ENCODE measurements around the gene ZNG1C.
"Not testable (repeated sequence)": the region's sequence is repeated elsewhere in the genome, so short reads cannot be mapped to it uniquely, and the experiment has no call there.

Gene ZNG1C

DNA sequence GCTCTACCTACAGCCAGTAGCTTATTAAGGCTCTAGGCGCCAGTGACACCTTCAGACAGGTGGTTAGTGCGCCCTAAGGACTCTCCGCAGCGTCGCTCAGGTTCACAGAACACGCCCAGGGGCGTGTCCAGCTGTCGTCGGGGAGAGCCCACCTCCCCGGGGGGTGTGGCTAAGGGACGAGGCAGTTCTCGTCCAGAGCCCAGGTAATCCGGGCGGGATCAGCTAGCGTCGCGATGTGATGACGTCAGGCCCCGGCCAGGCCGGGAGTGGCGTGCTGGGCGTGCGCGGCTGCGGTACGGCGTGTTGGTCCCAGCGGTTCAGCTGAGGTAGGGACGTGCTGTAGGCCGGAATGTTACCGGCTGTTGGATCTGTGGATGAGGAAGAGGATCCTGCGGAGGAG lies at the start of gene ZNG1C:
ZNG1C (plus strand) TSS at position 301 of the 400 bp plus-strand sequence; CDS start at position 350, 49 bp downstream.
- not testable (repeated sequence) for H3K27ac Mint-ChIP-seq; H3K9me3 Mint-ChIP-seq; H3K27me3 Mint-ChIP-seq; H3K4me1 Mint-ChIP-seq (ENCODE audit: low read depth); H3K36me3 Mint-ChIP-seq (ENCODE audit: low read depth); H3K4me3 Mint-ChIP-seq

DNA sequence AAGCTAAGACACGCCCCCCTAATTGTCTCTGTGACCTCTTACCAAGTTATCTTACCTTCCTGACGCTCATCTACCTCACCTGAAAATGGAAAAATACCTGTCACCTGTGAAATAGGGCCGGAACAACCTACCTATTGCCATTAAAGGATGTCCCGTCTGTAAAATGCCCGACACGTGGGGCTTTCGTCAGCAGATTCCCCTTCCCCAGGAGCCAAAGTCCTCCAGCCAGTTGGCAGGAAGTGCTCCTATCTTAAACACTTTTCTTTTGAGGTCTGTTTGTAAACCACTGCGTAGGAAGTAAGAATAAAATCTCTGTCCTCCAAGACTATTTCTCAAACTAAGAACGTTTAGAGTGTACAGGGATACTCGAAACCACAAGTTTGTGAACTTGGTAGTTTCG lies 654 bp downstream of the ZNG1C start:
- H3K27ac Mint-ChIP-seq; H3K4me1 Mint-ChIP-seq (ENCODE audit: low read depth); H3K36me3 Mint-ChIP-seq (ENCODE audit: low read depth); H3K9me3 Mint-ChIP-seq; H3K27me3 Mint-ChIP-seq; H3K4me3 Mint-ChIP-seq: not testable (repeated sequence)

DNA sequence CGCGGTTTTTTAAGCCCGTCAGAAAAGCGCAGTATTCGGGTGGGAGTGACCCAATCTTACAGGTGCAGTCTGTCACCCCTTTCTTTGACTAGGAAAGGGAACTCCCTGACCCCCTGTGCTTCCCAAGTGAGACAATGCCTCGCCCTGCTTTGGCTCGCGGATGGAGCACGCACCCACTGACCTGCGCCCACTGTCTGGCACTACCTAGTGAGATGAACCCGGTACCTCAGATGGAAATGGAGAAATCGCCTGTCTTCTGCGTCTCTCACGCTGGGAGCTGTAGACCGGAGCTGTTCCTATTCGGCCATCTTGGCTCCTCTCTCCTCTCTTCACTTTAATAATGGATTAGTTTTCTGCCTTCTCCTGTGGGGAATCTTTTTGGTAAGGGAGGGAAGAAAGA lies 39.3 kb downstream of the ZNG1C start:
- not testable (repeated sequence) for H3K27ac Mint-ChIP-seq; H3K27me3 Mint-ChIP-seq; H3K4me3 Mint-ChIP-seq; H3K9me3 Mint-ChIP-seq; H3K4me1 Mint-ChIP-seq (ENCODE audit: low read depth); H3K36me3 Mint-ChIP-seq (ENCODE audit: low read depth)

DNA sequence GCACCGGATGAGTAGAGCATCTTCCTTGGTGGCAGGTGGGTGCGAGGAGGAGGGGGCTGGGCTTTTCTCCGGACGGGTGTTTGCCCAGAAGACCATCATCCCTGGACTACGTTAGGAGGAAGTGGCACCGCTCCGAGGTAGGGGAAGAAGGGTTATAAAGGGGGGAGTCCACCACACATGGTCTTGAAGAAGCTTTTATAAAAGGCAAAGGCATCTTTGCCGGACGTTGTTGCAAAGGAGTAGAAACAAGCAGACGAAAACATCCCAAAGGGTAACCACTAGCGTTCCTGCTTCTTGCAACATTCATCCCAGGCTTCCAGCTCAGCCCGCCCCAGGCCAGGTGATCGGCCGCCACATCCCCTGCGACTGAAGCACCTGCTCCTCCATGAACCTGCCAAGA lies 60.8 kb downstream of the ZNG1C start, which contains the start of gene FOXD4L3:
FOXD4L3 (plus strand) TSS at position 301 of the 400 bp plus-strand sequence; CDS start at position 386, 85 bp downstream.
- H3K9me3 Mint-ChIP-seq; H3K27ac Mint-ChIP-seq; H3K36me3 Mint-ChIP-seq (ENCODE audit: low read depth); H3K27me3 Mint-ChIP-seq; H3K4me1 Mint-ChIP-seq (ENCODE audit: low read depth); H3K4me3 Mint-ChIP-seq: not testable (repeated sequence)

DNA sequence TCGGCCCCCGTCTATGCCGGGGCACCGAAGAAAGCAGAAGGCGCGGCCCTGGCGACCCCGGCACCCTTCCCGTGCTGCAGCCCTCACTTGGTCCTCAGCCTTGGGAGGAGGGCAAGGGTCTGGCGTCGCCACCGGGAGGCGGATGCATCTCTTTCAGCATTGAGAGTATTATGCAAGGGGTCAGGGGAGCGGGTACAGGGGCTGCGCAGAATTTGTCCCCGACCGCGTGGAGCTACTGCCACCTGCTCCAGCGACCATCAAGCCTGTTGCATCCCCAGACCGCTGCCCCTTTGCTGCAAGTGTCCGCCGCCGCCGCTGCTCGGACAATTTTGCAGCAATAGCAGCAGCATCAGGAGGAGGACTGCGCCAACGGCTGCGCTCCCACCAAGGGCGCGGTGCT lies 62.0 kb downstream of the ZNG1C start:
- H3K36me3 Mint-ChIP-seq (ENCODE audit: low read depth); H3K4me1 Mint-ChIP-seq (ENCODE audit: low read depth); H3K9me3 Mint-ChIP-seq; H3K4me3 Mint-ChIP-seq; H3K27me3 Mint-ChIP-seq; H3K27ac Mint-ChIP-seq: not testable (repeated sequence)

DNA sequence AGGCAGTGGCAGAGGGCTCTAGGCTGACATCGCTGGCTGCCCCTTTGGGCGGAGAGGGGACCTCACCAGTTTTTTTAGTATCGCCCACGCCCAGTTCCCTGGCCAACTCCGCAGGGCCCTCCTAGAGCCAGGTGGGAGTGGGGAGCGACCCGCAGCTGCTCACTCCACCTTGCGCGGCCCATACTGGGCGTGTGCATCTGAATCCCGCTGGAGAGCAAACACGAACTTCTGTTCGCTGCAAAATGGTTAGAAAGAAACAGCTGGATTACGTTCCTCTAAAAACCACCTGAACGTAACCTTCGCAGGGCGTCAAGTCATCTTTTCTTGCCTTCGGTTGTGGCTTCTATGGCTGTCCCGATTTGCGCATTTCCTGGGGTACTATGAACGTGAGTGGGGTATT lies 62.4 kb downstream of the ZNG1C start:
- not testable (repeated sequence) for H3K27ac Mint-ChIP-seq; H3K4me1 Mint-ChIP-seq (ENCODE audit: low read depth); H3K27me3 Mint-ChIP-seq; H3K36me3 Mint-ChIP-seq (ENCODE audit: low read depth); H3K4me3 Mint-ChIP-seq; H3K9me3 Mint-ChIP-seq

DNA sequence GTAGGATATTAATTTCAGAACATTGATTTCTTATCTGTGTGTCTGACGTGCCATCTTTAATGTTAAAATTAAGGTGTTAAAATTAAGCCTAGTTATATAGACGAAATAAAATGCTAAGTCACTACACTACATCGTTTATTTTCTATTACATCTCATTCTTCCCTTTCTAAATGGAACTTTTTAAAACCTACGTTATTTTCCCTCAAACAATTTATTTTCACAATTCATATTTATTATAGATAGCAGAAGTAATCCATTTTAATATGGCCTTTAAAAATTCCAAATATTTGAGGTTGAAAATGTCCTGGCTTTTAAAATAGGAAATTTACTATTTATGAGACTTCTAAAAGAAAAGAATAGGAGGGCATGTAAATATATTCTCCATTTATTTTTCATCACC lies 63.0 kb downstream of the ZNG1C start:
- not testable (repeated sequence) for H3K4me1 Mint-ChIP-seq (ENCODE audit: low read depth); H3K27me3 Mint-ChIP-seq; H3K27ac Mint-ChIP-seq; H3K9me3 Mint-ChIP-seq; H3K4me3 Mint-ChIP-seq; H3K36me3 Mint-ChIP-seq (ENCODE audit: low read depth)

DNA sequence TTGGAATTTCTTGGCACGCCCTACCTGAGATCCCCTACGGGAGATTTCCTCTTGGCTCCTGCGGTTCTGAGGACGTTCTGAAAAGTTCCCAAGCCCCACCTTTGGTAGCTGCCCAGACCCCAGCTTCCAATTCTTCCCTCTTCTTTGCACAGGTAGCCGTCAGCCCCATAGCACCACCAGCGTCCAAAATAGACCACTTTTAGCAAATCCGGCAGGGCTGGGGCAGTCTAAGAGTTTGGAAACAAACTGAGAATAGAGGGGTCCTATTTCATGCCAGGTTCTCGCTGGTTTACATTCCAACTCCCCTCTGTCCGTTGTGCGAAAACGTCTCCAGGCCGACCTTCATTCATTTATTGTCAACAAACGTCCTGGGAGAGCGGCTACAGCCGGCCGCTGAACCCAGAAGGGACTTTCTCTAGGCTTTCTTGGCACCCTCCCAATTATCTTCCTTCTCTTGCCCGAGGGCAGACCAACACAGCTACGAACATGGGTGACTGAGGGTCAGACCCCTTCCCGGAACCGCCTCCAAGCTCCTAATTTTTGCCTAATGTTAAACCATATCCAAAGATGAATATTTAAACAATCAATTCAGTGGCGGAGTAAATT lies 64.0 kb downstream of the ZNG1C start:
- H3K9me3 Mint-ChIP-seq; H3K27me3 Mint-ChIP-seq; H3K4me1 Mint-ChIP-seq (ENCODE audit: low read depth); H3K27ac Mint-ChIP-seq; H3K36me3 Mint-ChIP-seq (ENCODE audit: low read depth); H3K4me3 Mint-ChIP-seq: not testable (repeated sequence)

DNA sequence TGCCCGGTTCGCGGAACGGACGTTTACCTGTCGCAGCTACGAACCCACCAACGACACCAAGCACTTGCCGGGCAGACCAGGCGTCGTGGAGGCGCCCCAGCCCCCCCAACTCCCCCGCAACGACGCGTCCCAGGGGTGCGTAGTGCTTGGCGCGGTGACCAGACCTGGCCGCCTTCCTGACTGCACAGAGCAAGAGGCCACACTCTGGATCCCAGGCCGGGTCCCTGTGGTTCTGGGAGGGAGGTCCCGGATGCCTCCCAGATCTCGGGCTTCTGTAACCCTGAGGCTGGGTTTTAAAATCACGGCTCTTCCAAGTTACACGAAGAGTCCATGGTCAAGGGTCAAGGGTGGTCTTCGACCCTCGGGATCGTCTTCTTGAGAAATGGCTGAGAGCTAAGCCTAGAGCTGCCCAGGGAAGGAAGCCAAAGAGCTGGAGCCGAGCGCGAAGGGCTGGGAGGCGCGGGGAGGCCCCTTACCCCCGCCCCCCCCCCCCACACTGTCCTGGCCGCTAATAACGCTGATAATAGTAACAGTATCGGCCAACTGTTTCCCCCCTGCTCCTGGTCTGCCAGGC lies 64.7 kb downstream of the ZNG1C start:
- H3K27ac Mint-ChIP-seq; H3K27me3 Mint-ChIP-seq; H3K4me1 Mint-ChIP-seq (ENCODE audit: low read depth); H3K9me3 Mint-ChIP-seq; H3K36me3 Mint-ChIP-seq (ENCODE audit: low read depth); H3K4me3 Mint-ChIP-seq: not testable (repeated sequence)

DNA sequence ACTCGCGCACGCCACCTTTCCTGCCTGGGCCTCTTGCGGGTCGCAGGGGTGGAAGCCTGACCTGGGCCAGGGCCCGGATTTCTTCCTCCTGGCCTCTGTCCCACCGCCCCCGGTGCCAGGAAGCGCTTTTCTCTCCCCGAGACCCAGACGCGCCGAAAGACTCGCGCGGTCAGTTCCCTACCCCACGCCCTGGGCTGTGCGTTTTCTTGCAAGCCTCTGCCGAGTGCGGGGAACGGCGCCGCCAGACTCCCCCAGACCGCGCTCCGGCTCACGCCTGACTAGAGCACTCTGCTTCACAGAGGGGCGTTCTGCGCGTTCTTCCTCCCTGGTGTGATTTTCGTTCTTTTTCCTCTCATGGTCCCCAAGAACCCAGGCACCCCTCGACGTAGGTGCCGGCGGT lies 65.3 kb downstream of the ZNG1C start:
- not testable (repeated sequence) for H3K27me3 Mint-ChIP-seq; H3K36me3 Mint-ChIP-seq (ENCODE audit: low read depth); H3K4me3 Mint-ChIP-seq; H3K4me1 Mint-ChIP-seq (ENCODE audit: low read depth); H3K9me3 Mint-ChIP-seq; H3K27ac Mint-ChIP-seq

DNA sequence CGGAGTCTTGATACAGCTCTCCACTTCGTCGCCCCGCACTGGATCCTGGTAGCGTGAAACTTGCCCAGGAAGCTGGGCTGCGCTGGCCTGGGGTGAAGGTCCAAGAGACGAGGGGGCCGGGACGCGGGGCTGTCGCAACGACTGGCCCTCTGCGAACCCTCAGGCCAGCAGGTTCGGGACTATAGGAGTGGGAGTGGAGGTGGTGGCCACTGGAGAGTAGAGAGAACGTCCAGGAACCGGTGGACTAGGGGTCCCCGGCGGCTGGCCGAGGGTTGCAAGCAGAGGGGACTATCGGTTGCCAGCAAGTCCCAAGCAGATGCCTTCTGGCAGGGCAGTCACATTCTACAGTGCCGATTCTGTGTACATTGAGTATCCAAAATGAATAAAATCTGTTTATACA lies 65.9 kb downstream of the ZNG1C start:
- H3K36me3 Mint-ChIP-seq (ENCODE audit: low read depth); H3K4me3 Mint-ChIP-seq; H3K9me3 Mint-ChIP-seq; H3K27me3 Mint-ChIP-seq; H3K27ac Mint-ChIP-seq; H3K4me1 Mint-ChIP-seq (ENCODE audit: low read depth): not testable (repeated sequence)

DNA sequence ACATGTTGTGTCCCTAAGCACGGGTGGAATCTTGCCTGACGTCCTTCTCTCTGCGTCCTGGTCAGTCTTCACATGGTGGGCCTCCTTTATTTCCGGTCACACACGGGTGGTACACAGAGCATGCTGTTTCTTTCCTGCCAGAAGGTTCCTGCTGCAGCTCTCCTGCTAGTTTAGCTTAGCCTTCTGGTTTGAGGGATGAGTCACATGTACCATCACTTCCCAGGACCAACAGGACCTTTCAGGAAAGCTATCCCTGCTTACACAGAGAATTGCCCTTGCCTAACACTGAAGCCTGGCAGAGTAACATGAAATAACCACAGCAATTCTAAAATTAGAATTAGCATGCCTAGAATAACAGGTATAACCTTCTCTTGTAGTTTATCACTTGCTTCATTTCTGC lies 69.4 kb downstream of the ZNG1C start:
- not testable (repeated sequence) for H3K4me1 Mint-ChIP-seq (ENCODE audit: low read depth); H3K36me3 Mint-ChIP-seq (ENCODE audit: low read depth); H3K27me3 Mint-ChIP-seq; H3K4me3 Mint-ChIP-seq; H3K27ac Mint-ChIP-seq; H3K9me3 Mint-ChIP-seq

DNA sequence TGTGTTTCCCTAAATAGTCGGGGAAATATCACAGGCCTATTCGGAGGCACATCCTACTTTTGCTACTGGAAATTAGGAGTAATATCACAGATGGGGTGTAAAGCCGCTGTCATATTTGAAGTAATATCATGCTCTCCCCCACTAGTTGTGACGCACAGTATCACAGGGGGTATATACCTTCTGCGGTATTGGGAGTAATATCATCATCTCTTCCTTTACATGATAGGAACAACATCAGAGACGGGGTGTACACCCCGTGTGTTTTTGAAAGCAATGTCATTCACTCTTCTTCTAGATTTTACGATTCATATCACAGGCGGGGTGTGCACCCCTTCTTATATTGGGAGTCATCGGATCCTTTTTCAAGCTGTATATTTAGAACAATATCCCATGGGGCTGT lies 76.4 kb downstream of the ZNG1C start:
- H3K4me3 Mint-ChIP-seq; H3K9me3 Mint-ChIP-seq; H3K36me3 Mint-ChIP-seq (ENCODE audit: low read depth); H3K27me3 Mint-ChIP-seq; H3K27ac Mint-ChIP-seq; H3K4me1 Mint-ChIP-seq (ENCODE audit: low read depth): not testable (repeated sequence)

DNA sequence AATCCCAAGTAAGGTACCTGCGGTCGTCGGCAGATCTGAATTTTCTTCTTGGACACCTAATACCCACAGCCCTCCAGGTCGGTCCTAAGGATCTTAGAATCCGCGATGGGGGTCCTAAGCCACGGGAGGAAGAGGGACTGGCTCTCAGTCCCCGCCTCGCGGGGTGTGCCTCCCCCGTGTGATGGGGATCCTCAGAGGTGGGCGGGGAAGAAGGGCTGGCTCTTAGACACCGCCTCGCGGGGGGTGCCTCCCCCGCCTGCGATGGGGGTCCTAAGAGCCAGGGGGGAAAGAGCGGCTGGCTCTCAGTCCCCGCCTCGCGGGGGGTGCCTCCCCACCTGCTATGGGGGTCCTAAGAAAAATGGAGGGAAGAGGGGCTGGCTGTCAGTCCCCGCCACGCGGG lies 82.0 kb downstream of the ZNG1C start:
- not testable (repeated sequence) for H3K9me3 Mint-ChIP-seq; H3K27ac Mint-ChIP-seq; H3K4me3 Mint-ChIP-seq; H3K27me3 Mint-ChIP-seq; H3K36me3 Mint-ChIP-seq (ENCODE audit: low read depth); H3K4me1 Mint-ChIP-seq (ENCODE audit: low read depth)

DNA sequence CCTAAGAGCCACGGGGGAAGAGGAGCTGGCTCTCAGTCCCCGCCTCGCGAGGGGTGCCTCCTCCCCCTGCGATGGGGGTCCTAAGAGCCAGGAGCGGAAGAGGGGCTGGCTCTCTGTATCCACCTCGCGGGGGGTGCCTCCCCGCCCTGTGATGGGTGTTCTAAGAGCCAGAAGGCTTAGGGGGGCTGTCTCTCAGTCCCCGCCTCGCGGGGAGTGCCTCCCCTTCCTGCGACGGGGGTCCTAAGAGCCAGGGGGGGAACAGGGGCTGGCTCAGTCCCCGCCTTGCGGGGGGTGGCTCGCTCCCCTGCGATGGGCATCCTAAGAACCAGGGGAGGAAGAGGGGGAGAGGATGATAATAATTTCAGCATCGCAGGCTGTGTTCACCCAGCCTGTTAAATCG lies 82.7 kb downstream of the ZNG1C start:
- not testable (repeated sequence) for H3K27ac Mint-ChIP-seq; H3K27me3 Mint-ChIP-seq; H3K36me3 Mint-ChIP-seq (ENCODE audit: low read depth); H3K4me1 Mint-ChIP-seq (ENCODE audit: low read depth); H3K9me3 Mint-ChIP-seq; H3K4me3 Mint-ChIP-seq

DNA sequence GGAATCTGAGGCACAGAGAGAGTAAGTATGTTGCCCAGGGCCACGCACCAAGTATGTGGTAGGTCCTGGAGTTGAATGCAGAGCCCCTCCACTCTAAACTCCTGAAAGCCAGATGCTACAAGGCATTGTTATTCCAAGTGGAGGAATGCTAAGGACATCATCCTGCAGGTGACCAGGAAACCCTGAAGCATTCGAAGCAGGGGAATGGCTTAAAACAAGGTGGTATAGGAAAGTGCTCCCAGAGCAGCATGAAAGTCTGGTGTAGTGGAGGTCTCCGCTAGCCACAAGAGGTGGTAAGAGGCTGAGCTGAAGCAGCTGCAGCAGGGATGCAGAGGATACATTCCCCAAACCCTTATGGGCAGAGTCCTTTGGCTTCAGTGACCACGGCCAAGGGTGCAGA lies 87.3 kb downstream of the ZNG1C start:
- H3K27ac Mint-ChIP-seq; H3K4me1 Mint-ChIP-seq (ENCODE audit: low read depth); H3K36me3 Mint-ChIP-seq (ENCODE audit: low read depth); H3K4me3 Mint-ChIP-seq; H3K9me3 Mint-ChIP-seq; H3K27me3 Mint-ChIP-seq: not testable (repeated sequence)
